Prostate gland (tissue), 2 donors: ENCODE measurements around the gene BCAS3. TPM values are rescaled to one million over a fixed set of nuclear protein-coding genes. Genes with fewer than 3 reads are reported as not detected.

Source experiments
- DNase-seq: peaks from one replicate; pipeline ENCODE4 v3.0.0-alpha.2; 2019; ENCODE audit warnings: low spot score
- H3K27ac ChIP-seq, 2 donors: fragments of 200-600 bp; sonication (generic); 2 replicates each; pipeline ENCODE4 v1.5.1; 2017 to 2019
- H3K27me3 ChIP-seq: fragments of 200-600 bp; sonication (generic); replicated peaks from 2 replicates; pipeline ENCODE4 v1.5.1; 2019; ENCODE audit not compliant: insufficient read depth
- H3K36me3 ChIP-seq, 2 donors: fragments of 200-600 bp; sonication (generic); 1 replicate in 1 of 2; 2 replicates in 1 of 2; pipeline versions ENCODE4 v1.5.1 to v1.8.1; 2017 to 2019
- H3K4me1 ChIP-seq: fragments of 200-600 bp; sonication (generic); replicated peaks from 2 replicates; pipeline ENCODE4 v1.5.1; 2019
- H3K4me3 ChIP-seq, 2 donors: fragments of 200-600 bp; sonication (generic); 2 replicates each; pipeline ENCODE4 v1.5.1; 2017 to 2019
- H3K9me3 ChIP-seq: fragments of 200-600 bp; sonication (generic); 2 replicates; pipeline ENCODE4 v1.5.1; 2017
- CTCF ChIP-seq, 4 experiments: fragments of 200-600 bp in 2 of 4; fragments of 450-650 bp in 2 of 4; sonication (generic) in 2 of 4; IDR thresholded peaks; 1 replicate in 3 of 4; 2 replicates in 1 of 4; pipeline ENCODE4 v1.5.1; 2016 to 2019; ENCODE audit warnings: antibody characterized with exemption in 4 of 4, mild to moderate bottlenecking in 2 of 4, moderate library complexity in 2 of 4
- POLR2A ChIP-seq: fragments of 450-650 bp; IDR thresholded peaks from one replicate; pipeline ENCODE4 v1.6.1; 2016; ENCODE audit warnings: antibody characterized with exemption, mild to moderate bottlenecking
- POLR2AphosphoS5 ChIP-seq: sonication (generic); formaldehyde crosslinking; IDR thresholded peaks from one replicate; pipeline ENCODE4 v1.6.1; 2017; ENCODE audit warnings: antibody characterized with exemption
- WGBS: methylation state at CpG from one replicate; pipeline ENCODE4 v1.1.5; 2018; 5-methylcytosine and 5-hydroxymethylcytosine counted together
- intact Hi-C: fragments of 100-400 bp; cut with DNase I; formaldehyde crosslinking; loops from one replicate; pipeline ENCODE4 v1.14.2; 2022
- total RNA-seq, 2 donors: library from RNA; depleted of rRNA; stranded (reverse); fragments of >200 nt; gene quantifications; one replicate each; pipeline ENCODE4 v1.1.0, GENCODE V29; 2016

The BCAS3 gene
- total RNA-seq, 2 donors from 2014 or later: 57.8 to 93.9 TPM

GRCh38 chr17:60745544-60745943 is 67.9 kb downstream of the BCAS3 start:
- Histone ChIP-seq H3K4me1 (no peaks in the 10 kb centered on the region), H3K36me3 (no peaks in the 10 kb centered on the region), H3K4me3 (no peak overlapping the region), H3K9me3 (no peaks in the 10 kb centered on the region), H3K27me3 (no peaks in the 10 kb centered on the region), H3K27ac (no peak overlapping the region)
- no peak for DNase-seq
- TF ChIP-seq POLR2AphosphoS5 (no peak), CTCF (IDR thresholded peaks at IDR 0.05) (peak in 1 of 4 experiments; percentile 20), POLR2A (no peak)
- 45% methylated on average over 2 of the region's 2 CpGs for WGBS
- intact Hi-C loops: loop anchor here (5.0 kb wide), 1 partner anchor 657 kb away; no protein-coding TSS in a partner anchor

DNA sequence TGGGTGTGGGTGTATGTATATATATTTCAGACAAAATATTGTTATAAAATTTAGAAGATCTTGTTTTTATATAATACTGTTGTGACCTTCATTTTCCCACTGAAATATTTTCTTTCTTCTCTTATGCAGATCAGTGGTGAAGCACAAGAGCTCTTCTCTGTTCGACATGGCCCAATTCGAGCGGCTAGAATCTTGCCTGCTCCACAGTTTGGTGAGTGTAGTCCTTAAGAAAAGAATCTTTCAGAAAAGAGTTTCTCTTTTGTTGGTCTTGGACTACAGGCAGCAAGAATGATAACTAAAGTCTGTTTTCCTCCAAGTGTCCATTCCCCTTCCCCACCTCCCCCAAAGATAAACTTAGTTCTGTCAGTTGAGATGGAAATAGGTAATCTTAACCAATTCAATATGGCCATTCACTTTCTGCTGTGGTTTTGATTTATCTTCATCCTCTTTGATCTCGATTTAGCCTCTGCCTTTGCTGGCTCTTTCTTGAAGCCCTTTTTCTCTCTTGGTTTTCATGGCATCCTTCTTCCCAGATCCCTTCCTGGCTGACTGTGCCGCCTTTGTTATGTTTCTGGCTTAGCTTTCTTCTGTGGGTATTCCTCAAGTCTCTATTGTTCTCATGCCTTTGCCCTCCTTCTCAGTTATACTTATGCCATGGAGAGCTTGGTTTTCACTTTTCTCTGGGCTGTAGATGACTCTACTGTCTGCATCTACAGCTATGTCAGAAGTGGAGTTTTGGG is 69.6 kb downstream of the BCAS3 start:
- WGBS: 79% methylated on average over 5 of the region's 5 CpGs

DNA sequence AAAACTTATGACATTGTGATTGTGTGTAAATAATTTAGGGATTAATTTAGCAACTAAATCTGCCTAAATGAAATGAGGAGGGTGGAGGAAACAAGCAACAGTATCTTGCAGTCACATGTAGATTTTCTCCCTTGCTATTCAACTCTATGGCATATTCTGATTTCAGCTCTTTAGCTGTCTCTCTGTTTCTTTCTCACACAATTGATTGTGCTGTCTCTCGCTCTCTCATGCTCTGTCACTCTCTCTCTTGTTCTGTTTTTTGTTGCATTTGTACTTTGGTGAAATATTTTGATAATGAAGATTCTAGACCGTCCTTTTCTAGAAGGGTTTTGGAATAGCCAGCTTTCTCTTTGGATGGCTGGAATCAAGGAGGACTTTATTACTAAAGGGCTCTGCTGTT is 70.6 kb downstream of the BCAS3 start:
- no peaks in the 10 kb centered on the region for H3K4me1 ChIP-seq
- no peak for TF ChIP-seq CTCF (IDR thresholded peaks at IDR 0.05)
- TF ChIP-seq POLR2A: no peak
- no peak for TF ChIP-seq POLR2AphosphoS5
- DNase-seq: no peak
- WGBS: 95% methylated on average over 2 of the region's 2 CpGs
- H3K4me3 ChIP-seq: no peak overlapping the region
- no peaks in the 10 kb centered on the region for H3K36me3 ChIP-seq
- no peaks in the 10 kb centered on the region for H3K27me3 ChIP-seq
- intact Hi-C loops: loop anchor here (5.0 kb wide), 1 partner anchor 654 kb away; no protein-coding TSS in a partner anchor
- H3K27ac ChIP-seq: no peak overlapping the region
- H3K9me3 ChIP-seq: no peaks in the 10 kb centered on the region

More for the DNA sequence above, 69.6 kb downstream of the BCAS3 start:
- Histone ChIP-seq H3K4me3 (no peak overlapping the region), H3K27ac (no peak overlapping the region), H3K27me3 (no peaks in the 10 kb centered on the region), H3K9me3 (no peaks in the 10 kb centered on the region), H3K36me3 (no peaks in the 10 kb centered on the region), H3K4me1 (no peaks in the 10 kb centered on the region)
- intact Hi-C loops: loop anchor here (5.0 kb wide), 1 partner anchor 655 kb away; no protein-coding TSS in a partner anchor
- DNase-seq: no peak
- TF ChIP-seq POLR2A (no peak), CTCF (IDR thresholded peaks at IDR 0.05) (no peak)

GRCh38 chr17:60749050-60749449 is 71.4 kb downstream of the BCAS3 start:
- H3K36me3 ChIP-seq: no peaks in the 10 kb centered on the region
- DNase-seq: no peak
- H3K4me1 ChIP-seq: no peaks in the 10 kb centered on the region
- TF ChIP-seq POLR2AphosphoS5 (no peak), CTCF (IDR thresholded peaks at IDR 0.05) (no peak), POLR2A (no peak)
- no peaks in the 10 kb centered on the region for H3K27me3 ChIP-seq
- H3K27ac ChIP-seq: no peak overlapping the region
- intact Hi-C loops: loop anchor here (5.0 kb wide), 1 partner anchor 653 kb away; no protein-coding TSS in a partner anchor
- H3K9me3 ChIP-seq: no peaks in the 10 kb centered on the region
- H3K4me3 ChIP-seq: no peak overlapping the region
- 81% methylated on average over 4 of the region's 4 CpGs for WGBS

DNA sequence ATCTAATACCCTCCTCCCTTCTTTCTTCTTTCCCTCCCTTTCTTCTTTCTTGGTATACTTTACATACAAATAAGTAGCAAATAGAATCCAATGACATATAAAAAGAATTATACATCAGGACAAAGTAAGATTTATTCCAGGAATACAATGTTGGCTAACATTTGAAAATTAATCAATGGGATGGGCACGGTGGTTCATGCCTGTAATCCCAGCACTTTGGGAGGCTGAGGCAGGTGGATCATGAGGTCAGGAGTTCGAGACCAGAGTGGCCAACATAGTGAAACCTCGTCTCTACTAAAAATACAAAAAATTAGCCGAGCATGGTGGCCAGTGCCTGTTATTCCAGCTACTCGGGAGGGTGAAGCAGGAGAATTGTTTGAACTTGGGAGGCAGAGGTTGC is 72.1 kb downstream of the BCAS3 start:
- Histone ChIP-seq H3K27ac (no peak overlapping the region), H3K4me3 (no peak overlapping the region), H3K36me3 (no peaks in the 10 kb centered on the region), H3K27me3 (no peaks in the 10 kb centered on the region), H3K4me1 (no peaks in the 10 kb centered on the region), H3K9me3 (no peaks in the 10 kb centered on the region)
- intact Hi-C loops: loop anchor here (5.0 kb wide), 1 partner anchor 653 kb away; no protein-coding TSS in a partner anchor
- DNase-seq: no peak
- TF ChIP-seq POLR2A (no peak), POLR2AphosphoS5 (no peak), CTCF (IDR thresholded peaks at IDR 0.05) (no peak)
- 97% methylated on average over 5 of the region's 5 CpGs for WGBS
